Sigmoid colon (tissue), 7 donors: ENCODE measurements around the gene COG7. TPM values are rescaled to one million over a fixed set of nuclear protein-coding genes. Genes with fewer than 3 reads are reported as not detected.

Experiments
- DNase-seq: peaks from one replicate; pipeline ENCODE4 v3.0.0-alpha.2; 2019
- H3K27ac ChIP-seq, 4 donors: fragments of 200-600 bp; sonication (generic); one replicate each; pipeline ENCODE4 v1.5.1; 2016 to 2019; ENCODE audit warnings: mild to moderate bottlenecking in 1 of 4
- H3K27me3 ChIP-seq, 3 donors: fragments of 200-600 bp; sonication (generic); one replicate each; pipeline ENCODE4 v1.5.1; 2019; ENCODE audit warnings: mild to moderate bottlenecking in 1 of 3
- H3K36me3 ChIP-seq, 4 donors: fragments of 200-600 bp; sonication (generic); one replicate each; pipeline ENCODE4 v1.5.1; 2016 to 2019
- H3K4me1 ChIP-seq, 4 donors: fragments of 200-600 bp; sonication (generic); one replicate each; pipeline ENCODE4 v1.5.1; 2017 to 2019
- H3K4me3 ChIP-seq, 4 donors: fragments of 200-600 bp; sonication (generic); one replicate each; pipeline ENCODE4 v1.5.1; 2017 to 2019; ENCODE audit warnings: mild to moderate bottlenecking in 2 of 4, moderate library complexity in 1 of 4
- H3K9me3 ChIP-seq, 4 donors: fragments of 200-600 bp in 3 of 4; sonication (generic) in 3 of 4; one replicate each; pipeline versions ENCODE4 v1.5.1 to v1.6.1; 2013 to 2019
- EP300 ChIP-seq, 4 donors: sonication (generic); formaldehyde crosslinking; IDR thresholded peaks; one replicate each; pipeline ENCODE4 v1.6.1; 2017; ENCODE audit warnings: antibody characterized with exemption in 4 of 4
- POLR2A ChIP-seq, 2 donors: fragments of 450-650 bp; IDR thresholded peaks; one replicate each; pipeline ENCODE4 v1.6.1; 2016; ENCODE audit warnings: antibody characterized with exemption in 2 of 2, mild to moderate bottlenecking in 2 of 2, moderate library complexity in 2 of 2
- POLR2AphosphoS5 ChIP-seq, 4 donors: sonication (generic); formaldehyde crosslinking; IDR thresholded peaks; one replicate each; pipeline ENCODE4 v1.6.1; 2017; ENCODE audit warnings: antibody characterized with exemption in 4 of 4
- WGBS, 2 donors: extraction: QIAGEN DNeasy Blood & Tissue Kit; methylation state at CpG; one replicate each; pipeline ENCODE4 v1.1.7; 2013; 5-methylcytosine and 5-hydroxymethylcytosine counted together
- intact Hi-C: fragments of 100-400 bp; cut with DNase I; formaldehyde crosslinking; loops from one replicate; pipeline ENCODE4 v1.15.1; 2023
- polyA plus RNA-seq, 3 donors: library from polyadenylated mRNA; stranded (reverse); fragments of 200-250 nt; gene quantifications; one replicate each; pipeline ENCODE4 v1.2.3, GENCODE V29; 2013
- total RNA-seq, 4 donors: library from RNA; depleted of rRNA; stranded (reverse); fragments of >200 nt; gene quantifications; one replicate each; pipeline ENCODE4 v1.1.0, GENCODE V29; 2016
- TF ChIP-seq, protein P1 (sequence below), 4 experiments: fragments of 450-650 bp in 3 of 4; fragments of 200-600 bp in 1 of 4; IDR thresholded peaks; one replicate each; pipeline ENCODE4 v1.5.1; 2016 to 2019; ENCODE audit warnings: antibody characterized with exemption in 4 of 4, mild to moderate bottlenecking in 3 of 4, moderate library complexity in 2 of 4
- donor health status: healthy with polysubstance abuse.
- donor health status: Bipolar disorder and iron deficiency.
- donor health status: healthy.

COG7 gene
- total and polyA plus RNA-seq, 7 donors = 12.0 to 26.0 (median 17.4) TPM

DNA sequence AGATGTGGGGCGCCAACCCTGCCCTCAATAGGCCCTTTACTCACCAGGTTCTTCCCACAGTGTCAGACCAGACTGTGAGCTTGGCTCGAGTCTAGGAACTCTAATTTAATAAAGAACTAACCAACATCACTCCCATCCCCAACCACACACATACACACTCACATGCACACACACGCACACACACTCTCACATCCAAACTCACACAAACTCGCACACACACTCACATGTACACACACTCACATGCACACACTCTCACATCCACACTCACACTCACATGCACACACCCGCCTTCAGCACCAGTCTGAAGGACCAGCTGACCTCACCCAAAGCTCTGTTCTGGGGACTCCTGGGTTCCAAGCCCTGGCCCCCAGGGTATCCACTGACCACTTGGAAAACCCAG lies 63.8 kb downstream of the COG7 start:
- Histone ChIP-seq H3K4me3 (no peak overlapping the region), H3K27ac (no peak overlapping the region), H3K4me1 (peaks cover 0 to 35% (median 10%) of the 10 kb centered on the region in 4 donors), H3K36me3 (peaks cover 0 to 55% (median 22%) of the 10 kb centered on the region in 4 donors), H3K9me3 (no peaks in the 10 kb centered on the region), H3K27me3 (no peaks in the 10 kb centered on the region)
- TF ChIP-seq POLR2A (IDR thresholded peaks at IDR 0.05) (no peak), POLR2AphosphoS5 (IDR thresholded peaks at IDR 0.05) (no peak), EP300 (IDR thresholded peaks at IDR 0.05) (no peak)
- TF ChIP-seq, protein P1, sequence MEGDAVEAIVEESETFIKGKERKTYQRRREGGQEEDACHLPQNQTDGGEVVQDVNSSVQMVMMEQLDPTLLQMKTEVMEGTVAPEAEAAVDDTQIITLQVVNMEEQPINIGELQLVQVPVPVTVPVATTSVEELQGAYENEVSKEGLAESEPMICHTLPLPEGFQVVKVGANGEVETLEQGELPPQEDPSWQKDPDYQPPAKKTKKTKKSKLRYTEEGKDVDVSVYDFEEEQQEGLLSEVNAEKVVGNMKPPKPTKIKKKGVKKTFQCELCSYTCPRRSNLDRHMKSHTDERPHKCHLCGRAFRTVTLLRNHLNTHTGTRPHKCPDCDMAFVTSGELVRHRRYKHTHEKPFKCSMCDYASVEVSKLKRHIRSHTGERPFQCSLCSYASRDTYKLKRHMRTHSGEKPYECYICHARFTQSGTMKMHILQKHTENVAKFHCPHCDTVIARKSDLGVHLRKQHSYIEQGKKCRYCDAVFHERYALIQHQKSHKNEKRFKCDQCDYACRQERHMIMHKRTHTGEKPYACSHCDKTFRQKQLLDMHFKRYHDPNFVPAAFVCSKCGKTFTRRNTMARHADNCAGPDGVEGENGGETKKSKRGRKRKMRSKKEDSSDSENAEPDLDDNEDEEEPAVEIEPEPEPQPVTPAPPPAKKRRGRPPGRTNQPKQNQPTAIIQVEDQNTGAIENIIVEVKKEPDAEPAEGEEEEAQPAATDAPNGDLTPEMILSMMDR (IDR thresholded peaks at IDR 0.05) = no peak
- WGBS, 2 donors = 92 to 94% methylated on average over 5 of the region's 5 CpGs
- no peak for DNase-seq
- intact Hi-C loops = no loop called here

DNA sequence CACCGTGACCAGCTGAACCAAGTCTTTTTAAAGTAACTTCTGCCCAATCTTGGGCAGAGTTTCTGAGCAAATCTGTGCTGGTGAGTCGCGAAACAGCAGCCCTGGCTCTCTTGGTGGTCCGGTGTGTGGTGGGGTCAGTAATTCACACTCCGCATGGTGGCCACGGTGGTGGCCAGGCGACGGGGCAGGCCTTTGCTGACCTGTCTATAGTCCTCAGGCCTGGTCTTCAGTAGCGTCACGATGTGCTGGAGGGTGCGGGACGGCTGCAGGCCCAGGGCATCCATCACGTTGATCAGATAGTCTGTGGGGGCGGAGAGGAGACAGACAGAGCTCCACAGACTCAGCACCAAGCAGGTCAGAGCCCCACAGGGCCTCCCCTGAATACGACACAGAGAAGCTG lies 64.2 kb downstream of the COG7 start:
- no peaks in the 10 kb centered on the region for H3K9me3 ChIP-seq
- TF ChIP-seq EP300 (IDR thresholded peaks at IDR 0.05) = no peak
- TF ChIP-seq, protein P1 (IDR thresholded peaks at IDR 0.05) = no peak
- TF ChIP-seq POLR2AphosphoS5 (IDR thresholded peaks at IDR 0.05) = no peak
- TF ChIP-seq POLR2A (IDR thresholded peaks at IDR 0.05) = no peak
- intact Hi-C loops = no loop called here
- H3K4me1 ChIP-seq = peaks cover 0 to 30% (median 10%) of the 10 kb centered on the region in 4 donors
- WGBS, 2 donors = 92 to 95% methylated on average over 15 of the region's 15 CpGs
- H3K4me3 ChIP-seq = no peak overlapping the region
- DNase-seq = peak; percentile 45
- H3K27me3 ChIP-seq = no peaks in the 10 kb centered on the region
- H3K27ac ChIP-seq = no peak overlapping the region
- peaks cover 0 to 55% (median 22%) of the 10 kb centered on the region in 4 donors for H3K36me3 ChIP-seq

DNA sequence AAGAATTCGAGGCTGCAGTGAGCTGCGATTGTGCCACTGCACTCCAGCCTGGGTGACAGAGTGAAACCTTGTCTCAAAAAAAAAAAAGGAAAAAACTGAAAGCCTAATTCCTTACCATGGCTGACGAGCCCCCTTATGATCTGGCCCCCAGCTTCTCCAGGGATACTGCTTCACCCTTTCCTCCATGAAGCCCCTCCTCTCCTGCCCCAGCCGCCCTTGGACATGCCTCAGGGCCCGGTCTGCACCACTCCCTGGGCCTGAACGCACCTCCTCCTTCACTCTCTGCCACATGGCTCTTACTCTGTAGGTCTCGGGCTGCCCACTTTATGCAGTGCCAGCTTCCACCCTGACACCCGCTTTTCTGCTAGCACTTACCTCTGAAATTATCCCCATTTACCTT lies 65.3 kb downstream of the COG7 start:
- no peaks in the 10 kb centered on the region for H3K9me3 ChIP-seq
- peaks cover 0 to 22% (median 5%) of the 10 kb centered on the region in 4 donors for H3K4me1 ChIP-seq
- H3K4me3 ChIP-seq = no peak overlapping the region
- peaks cover 0 to 50% (median 22%) of the 10 kb centered on the region in 4 donors for H3K36me3 ChIP-seq
- TF ChIP-seq POLR2AphosphoS5 (IDR thresholded peaks at IDR 0.05) = no peak
- no peak for TF ChIP-seq POLR2A (IDR thresholded peaks at IDR 0.05)
- TF ChIP-seq, protein P1 (IDR thresholded peaks at IDR 0.05) = no peak
- TF ChIP-seq EP300 (IDR thresholded peaks at IDR 0.05) = no peak
- WGBS, 2 donors = 92 to 94% methylated on average over 8 of the region's 8 CpGs
- DNase-seq = no peak
- H3K27ac ChIP-seq = no peak overlapping the region
- no peaks in the 10 kb centered on the region for H3K27me3 ChIP-seq
- intact Hi-C loops = no loop called here

DNA sequence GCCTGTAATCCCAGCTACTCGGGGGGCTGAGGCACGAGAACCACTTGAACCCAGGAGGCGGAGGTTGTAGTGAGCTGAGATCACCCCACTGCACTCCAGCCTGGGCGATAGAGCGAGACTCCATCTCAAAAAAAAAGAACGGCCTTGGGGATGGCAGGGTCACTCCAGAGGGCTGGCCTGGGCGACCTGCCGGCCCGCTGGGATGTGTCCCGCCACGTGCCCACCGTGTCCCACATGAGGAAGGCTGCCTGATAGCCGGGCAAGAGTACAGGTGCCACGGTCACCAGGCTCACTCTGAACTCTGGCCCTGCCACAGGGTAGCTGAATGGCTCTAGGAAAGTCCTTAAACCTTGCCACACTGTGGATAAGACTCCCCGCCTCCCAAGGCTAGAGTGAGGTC lies 67.5 kb downstream of the COG7 start:
- Histone ChIP-seq H3K4me1 (peaks cover 0 to 3% (median 0%) of the 10 kb centered on the region in 4 donors), H3K36me3 (peaks cover 0 to 28% (median 8%) of the 10 kb centered on the region in 4 donors), H3K27me3 (no peaks in the 10 kb centered on the region), H3K9me3 (no peaks in the 10 kb centered on the region), H3K27ac (no peak overlapping the region), H3K4me3 (no peak overlapping the region)
- DNase-seq = no peak
- intact Hi-C loops = no loop called here
- TF ChIP-seq, protein P1 (IDR thresholded peaks at IDR 0.05) = no peak
- TF ChIP-seq EP300 (IDR thresholded peaks at IDR 0.05) (no peak), POLR2AphosphoS5 (IDR thresholded peaks at IDR 0.05) (no peak), POLR2A (IDR thresholded peaks at IDR 0.05) (no peak)
- 92 to 95% methylated on average over 15 of the region's 15 CpGs for WGBS, 2 donors

DNA sequence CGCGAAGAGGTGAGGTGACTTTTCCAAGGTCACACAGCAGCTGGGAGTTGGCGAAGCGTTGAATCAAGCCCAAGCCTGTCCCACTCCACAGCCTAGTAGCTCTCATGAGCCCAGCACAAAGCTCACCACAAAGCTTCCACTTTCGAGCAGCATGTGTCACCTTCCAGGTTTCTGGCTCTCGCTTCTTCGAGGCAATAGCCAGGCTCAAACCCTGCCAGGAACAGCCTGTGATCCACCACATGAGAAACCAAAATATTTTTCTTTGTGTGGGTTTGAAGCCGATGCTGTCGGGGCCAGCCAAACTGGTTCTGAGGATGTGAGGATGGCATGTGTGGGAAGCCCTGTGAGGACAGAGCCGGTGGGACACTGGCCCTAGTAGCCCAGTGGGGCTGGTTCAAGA lies 68.1 kb downstream of the COG7 start:
- Histone ChIP-seq H3K36me3 (peaks cover 0 to 24% (median 8%) of the 10 kb centered on the region in 4 donors), H3K9me3 (no peaks in the 10 kb centered on the region), H3K27me3 (no peaks in the 10 kb centered on the region), H3K4me3 (no peak overlapping the region), H3K4me1 (no peaks in the 10 kb centered on the region), H3K27ac (no peak overlapping the region)
- intact Hi-C loops = no loop called here
- no peak for TF ChIP-seq EP300 (IDR thresholded peaks at IDR 0.05)
- no peak for DNase-seq
- 95% methylated on average over 10 of the region's 10 CpGs for WGBS, 2 donors
